Stimulated activated CD4-positive, alpha-beta T cell treated with anti-CD3 and anti-CD28 coated beads, TNF-alpha, amount 100 ng/mL, for 1 hour (primary cell): ENCODE results near the gene GMDS.

Experiments
- DNase-seq, 3 donors: peaks; one replicate each; pipeline ENCODE4 v3.0.0-alpha.2; 2020; ENCODE audit warnings: low read depth in 3 of 3, low spot score in 1 of 3

Gene GMDS

DNA sequence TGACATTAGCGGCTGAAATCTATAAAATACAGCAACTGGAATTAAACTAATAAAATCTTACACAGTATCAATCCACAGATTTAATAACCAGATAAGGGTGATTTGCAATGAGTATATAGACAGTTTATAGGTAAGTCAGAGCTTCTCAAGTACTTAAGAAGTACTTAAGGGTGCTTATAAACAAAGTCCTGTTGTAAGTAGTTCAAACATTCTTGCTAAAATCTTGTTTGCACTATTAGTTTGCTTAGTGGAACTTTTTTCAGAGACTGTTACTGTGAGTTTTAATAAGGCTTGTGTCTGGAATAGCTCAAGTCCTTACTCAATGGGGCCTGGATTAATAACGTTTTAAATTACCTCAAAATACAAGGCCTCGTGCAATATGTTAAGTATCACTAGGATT, 240.5 kb downstream of the GMDS start:
- no peak for DNase-seq

- DNase-seq: no peak
Measured at GRCh38 chr6:2000962-2001361, 244.4 kb downstream of the GMDS start.

GRCh38 chr6:1997702-1998101, 247.7 kb downstream of the GMDS start:
- DNase-seq: no peak

DNA sequence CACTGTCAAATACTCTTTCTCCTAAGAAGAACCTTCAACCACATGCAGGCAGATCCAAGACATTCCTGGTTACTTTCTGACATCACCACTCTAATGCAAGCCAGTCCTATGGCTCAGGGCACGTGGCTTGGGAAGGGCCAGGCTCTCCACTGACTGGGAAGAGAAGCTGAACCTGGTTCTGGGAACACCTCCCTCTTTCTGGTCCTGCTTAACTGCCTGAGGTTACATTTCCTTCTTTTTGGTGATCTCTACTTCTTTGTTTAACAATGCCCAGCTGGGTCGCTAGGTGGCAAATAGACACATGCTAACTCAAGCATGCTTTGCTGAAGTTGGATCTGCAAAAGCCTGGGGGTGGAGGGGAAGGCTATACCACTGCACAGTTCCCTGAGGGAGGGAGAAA, 249.8 kb downstream of the GMDS start:
- DNase-seq: no peak

DNA sequence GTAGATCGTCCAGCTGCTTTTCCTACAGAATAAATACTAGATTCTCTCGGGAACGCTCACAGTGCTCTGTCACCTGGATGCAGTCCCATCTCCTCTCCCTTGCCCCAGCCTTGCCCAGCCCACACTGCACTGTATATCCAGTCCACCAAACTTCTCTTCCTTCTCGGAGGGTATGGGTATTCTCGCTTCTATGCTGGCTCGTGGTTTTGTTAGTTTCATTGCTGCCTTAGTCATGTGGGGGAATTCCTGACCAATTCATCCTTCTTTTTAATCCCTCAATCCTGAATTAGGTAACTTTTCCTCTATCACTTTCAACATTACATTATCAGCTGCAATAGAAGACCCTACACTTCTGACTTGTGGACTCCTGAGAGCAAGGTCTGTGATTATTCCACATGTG, 252.4 kb downstream of the GMDS start:
- no peak for DNase-seq

GRCh38 chr6:1991332-1991878, 254.0 kb downstream of the GMDS start:
- no peak for DNase-seq

DNA sequence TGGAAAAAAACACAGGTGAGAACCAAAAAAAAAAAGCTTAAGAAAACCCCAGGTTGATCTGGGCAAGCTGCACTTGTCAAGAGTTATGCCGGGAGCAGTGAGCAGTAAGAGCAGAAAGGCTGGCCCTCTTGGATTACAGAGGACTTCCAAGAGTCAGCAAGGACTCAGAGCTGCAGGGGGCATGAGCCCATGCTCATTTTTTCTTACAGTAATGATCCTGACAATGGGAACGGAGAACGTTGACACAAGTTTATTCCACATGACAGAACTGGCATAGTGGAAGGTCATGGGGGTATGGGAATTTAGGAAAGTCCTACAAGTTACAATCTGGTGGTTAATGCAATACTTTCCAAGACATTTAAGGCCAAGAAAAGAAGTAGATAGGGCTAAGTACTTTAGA, 256.6 kb downstream of the GMDS start:
- DNase-seq: no peak

DNA sequence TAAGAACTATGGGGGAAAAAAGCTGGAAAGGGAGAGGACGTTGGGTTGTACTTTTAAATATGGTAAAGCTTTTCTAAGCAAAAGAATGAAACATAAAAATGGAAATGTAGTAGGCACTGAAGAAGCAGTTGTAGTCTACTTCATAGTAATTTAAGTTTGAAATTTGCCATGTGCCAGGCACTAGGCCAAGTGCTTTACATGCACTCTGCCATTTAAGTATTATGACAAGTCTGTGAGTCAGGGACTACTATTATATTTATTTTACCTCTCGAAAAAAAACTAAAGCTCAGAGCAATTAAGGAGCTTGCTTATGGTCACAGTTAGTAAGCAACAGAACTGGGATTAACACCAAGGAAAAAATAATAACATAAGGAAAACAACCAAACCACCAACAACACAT, 257.8 kb downstream of the GMDS start:
- DNase-seq: no peak

DNA sequence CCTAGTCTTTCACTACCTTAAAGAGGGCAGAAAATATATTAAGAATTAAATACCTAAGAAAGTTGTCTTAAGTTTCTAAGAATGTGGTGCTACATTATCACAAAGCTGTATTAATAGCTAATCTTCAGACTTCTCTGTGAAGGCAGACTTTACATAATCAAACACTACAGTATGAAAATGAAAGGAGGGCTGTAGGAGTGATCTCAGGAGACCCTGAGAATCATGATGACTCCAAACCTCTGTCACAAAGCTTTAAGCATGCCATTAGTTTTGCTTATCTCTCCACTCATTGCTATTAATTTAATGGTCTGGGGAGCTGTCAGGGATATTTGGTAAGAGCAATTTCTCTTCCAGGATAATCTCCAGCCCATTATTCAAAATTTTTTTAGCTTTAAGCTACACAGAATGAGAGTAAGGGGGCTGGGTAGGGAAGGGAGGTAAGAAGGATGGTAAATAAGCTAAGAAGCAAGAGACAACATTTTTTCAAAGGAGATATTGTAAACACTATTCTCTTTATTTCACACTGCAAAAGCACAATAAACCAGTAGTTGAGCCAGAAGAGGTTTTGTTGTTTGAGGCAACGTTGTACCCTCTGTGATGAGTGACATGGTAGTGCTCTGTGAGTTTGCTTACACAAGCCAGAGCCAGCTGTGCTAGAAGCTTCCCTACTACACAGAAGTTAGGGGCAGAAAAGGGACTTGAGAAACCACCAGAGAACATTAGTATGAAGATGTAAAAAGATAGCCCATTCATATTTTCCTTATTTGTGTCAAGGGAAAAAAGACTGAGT, 258.8 kb downstream of the GMDS start:
- DNase-seq: no peak

DNA sequence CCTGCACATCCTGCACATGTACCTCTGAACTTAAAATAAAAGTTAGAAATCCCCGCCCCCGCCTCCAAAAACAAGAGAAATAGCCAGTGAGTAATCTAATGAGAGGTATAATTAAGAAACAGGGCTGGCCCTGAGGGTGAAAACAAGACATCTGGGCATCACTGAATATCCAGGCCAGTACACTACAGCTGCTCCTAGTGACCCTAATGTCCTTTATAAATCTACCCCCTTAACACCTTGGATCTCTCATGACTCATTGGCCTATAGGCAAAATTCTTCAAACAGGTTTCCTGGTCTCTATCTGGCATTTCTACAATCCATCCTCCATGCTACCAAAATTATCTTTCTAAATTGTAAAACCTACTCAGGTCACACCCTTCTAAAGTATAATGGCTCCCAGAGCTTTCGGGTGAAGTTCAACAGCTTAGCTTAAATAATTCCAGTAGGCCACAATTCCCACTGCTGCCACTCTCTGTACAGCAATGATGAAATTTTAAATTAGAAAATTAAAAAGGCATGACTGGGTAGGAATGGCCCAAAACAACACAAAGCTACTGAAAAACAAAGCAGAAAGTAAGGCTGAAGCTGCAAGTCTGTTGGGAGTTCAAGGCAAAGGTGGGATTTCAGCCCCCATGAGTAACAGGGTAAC, 260.9 kb downstream of the GMDS start:
- no peak for DNase-seq

DNA sequence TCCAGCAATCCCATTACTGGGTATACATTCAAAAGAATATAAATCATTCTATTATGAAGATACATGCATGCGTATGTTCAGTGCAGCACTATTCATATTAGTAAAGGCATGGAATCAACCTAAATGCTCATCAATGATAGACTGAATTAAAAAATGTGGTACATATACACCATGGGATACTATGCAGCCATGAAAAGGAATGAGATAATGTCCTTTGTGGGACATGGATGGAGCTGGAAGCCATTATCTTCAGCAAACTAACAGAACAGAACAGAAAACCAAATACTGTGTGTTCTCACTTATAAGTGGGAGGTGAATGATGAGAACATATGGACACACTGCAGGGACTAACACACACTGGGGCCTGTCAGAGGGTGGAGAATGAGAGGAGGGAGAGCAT, 261.6 kb downstream of the GMDS start:
- no peak for DNase-seq

- DNase-seq: no peak
Measured at GRCh38 chr6:1972962-1973361, 272.4 kb downstream of the GMDS start.

- DNase-seq: no peak
Measured at GRCh38 chr6:1971612-1972011, 273.8 kb downstream of the GMDS start.

DNA sequence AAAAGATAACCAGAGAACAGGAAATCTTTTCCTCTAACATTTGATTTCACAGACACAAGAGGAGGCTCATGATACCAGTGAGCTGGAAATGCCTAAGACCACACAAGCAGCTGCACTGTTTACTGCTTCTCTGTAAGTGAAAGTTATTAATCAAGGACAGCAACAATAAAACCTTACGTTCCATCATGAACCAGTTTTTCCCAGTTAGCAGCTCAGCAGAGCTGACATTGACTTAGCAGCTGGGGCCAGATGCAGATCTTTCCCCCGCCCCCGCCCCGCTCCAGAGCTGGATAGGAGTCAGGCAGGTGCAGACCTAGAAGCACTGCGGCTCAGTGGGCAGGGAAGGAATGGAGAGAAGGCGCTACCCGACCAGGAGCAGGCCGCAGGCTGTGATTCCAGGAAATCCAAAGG, 275.2 kb downstream of the GMDS start:
- DNase-seq: no peak

DNA sequence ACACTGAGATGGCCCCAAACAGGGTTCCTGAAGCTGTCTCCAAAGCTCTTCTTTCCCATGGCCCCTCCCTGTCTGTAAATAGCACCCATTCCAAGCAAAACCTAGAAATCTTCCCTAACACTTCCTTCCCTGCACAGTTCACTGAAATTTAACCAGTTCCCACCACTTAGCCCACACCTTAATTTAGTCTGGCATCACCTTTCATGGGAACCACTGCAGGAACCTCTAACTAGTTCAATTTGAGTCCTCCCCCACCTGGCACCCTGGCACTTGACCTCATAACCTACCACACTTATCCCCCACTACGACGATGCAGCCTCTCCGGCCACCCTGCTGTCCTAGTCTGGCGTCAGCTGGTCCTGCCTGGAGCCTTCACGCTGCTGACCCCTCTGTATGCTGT, 278.7 kb downstream of the GMDS start:
- DNase-seq: no peak

GRCh38 chr6:1965596-1966224, 279.7 kb downstream of the GMDS start:
- no peak for DNase-seq

- DNase-seq: no peak
Measured at GRCh38 chr6:1963596-1963995, 281.8 kb downstream of the GMDS start.

- no peak for DNase-seq
Measured at GRCh38 chr6:1962201-1962600, 283.2 kb downstream of the GMDS start.

- DNase-seq: no peak
Measured at GRCh38 chr6:1960486-1961142, 284.8 kb downstream of the GMDS start.

GRCh38 chr6:1958257-1958656, 287.1 kb downstream of the GMDS start:
- DNase-seq: no peak

- DNase-seq: no peak
Measured at GRCh38 chr6:1957746-1958145, 287.7 kb downstream of the GMDS start.
